LoVo (cell line): ENCODE results near the gene LRRC31.

Experiments
- DNase-seq: peaks from one replicate; pipeline ENCODE4 v3.0.0-alpha.2; 2016; ENCODE audit warnings: low spot score

LRRC31 gene

GRCh38 chr3:169863458-169863899, 6.3 kb downstream of the LRRC31 start:
- DNase-seq, result peak; percentile 63

DNA sequence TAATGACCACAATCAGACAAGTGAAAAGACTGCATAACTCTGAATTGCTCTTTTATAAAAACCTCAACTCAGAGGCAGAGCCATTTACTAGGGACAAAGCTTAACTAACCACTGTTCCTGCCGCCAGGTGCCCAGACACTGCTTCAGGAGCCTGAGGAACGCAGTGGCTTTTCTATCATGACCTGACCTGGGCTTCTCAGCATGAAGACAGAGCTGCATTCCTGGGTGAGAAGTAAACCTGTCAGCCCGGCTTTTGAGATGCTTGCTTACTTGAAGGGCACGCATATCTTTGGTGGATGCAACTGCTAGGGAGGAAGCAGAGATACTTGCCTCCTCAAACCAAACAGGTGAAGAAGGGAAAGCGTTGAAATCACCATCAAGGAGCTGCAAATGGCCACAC, 7.9 kb downstream of the LRRC31 start:
- no peak for DNase-seq

- no peak for DNase-seq
Observed at GRCh38 chr3:169857811-169858210, 11.9 kb downstream of the LRRC31 start.

GRCh38 chr3:169855514-169855913, 14.2 kb downstream of the LRRC31 start:
- DNase-seq, result no peak

DNA sequence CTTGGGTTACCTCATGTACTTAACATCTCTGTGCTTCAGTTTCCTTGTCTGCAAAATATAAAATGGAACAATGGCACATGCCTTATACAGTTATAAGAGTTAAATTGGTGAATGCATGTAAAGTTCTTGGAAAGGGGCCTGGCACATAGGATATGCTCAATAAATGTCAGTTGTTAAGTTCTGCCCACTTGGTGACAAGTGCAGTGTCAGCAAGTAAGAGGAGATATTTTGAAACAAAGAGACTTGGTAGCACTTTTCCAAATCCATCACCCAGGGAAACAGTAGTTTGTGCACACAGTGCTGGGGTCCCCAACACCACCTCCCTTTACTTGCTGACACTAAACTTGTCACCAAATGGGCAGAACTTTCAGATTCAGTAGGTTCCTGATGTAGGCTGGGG, 19.1 kb downstream of the LRRC31 start:
- DNase-seq, result no peak

DNA sequence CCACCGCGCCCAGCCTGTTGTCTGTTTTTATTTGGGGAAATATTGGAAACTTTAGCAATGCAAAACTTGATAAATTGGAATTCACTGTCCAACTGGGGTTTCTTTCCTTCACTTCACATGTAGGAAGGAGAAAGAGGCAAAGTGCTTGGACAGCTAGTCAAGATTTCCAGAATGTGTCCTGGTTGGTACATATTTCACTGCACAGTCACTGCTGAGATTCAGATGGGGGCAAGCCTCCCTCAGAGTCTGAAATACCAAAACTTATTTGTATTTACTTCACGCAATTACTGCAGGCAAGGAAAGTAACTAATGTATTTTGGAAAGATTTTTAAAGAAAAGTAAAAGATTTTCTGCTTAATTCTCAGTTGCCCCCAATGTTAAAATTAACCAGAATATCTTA, 21.0 kb downstream of the LRRC31 start:
- DNase-seq, result no peak

DNA sequence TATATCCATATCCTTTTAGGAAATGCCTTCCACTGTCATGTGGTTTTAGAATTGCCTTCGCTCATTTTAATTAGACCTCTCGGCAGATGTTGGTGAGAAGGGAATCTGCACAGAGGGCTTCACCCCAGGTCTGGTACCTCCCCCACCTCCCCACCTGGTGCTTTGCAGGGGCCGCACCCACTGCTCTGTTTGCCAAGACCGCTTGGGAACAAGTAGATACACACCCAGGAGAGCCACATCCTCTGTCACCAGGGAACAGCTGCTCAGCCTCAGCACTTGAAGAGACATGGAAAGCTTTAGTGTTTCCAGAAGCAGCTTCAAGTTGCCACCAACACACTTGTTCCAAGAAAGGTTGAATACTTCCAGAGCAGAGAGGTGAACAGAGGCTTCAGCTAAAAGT, 21.8 kb downstream of the LRRC31 start:
- DNase-seq, result no peak

- no peak for DNase-seq
Observed at GRCh38 chr3:169846458-169847193, 23.1 kb downstream of the LRRC31 start.

GRCh38 chr3:169842960-169843359, 26.8 kb downstream of the LRRC31 start:
- DNase-seq, result no peak

GRCh38 chr3:169841171-169841570, 28.6 kb downstream of the LRRC31 start:
- no peak for DNase-seq

DNA sequence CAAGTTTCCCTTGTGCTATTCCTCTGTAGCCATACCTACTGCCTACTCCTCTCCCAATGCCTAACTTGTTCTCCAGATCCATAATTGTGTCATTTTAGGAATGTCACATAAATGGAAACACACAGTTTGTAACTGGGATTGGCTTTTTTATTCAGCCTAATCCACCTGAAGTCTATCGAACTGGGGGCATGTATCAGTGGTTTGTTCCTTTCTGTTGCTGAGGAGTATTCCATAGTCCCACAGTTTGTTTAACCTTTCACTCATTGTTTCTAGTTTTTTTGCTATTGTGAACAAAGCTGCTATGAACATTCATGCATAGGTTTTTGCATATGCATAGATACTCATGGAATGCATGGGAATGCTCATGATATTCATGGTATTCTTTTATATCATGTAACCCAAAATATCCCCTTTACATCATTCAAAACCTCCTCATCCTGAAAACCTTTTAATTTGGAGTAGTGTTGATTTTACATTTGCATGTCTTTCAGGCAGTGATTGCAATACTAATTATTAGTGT, 31.2 kb downstream of the LRRC31 start:
- DNase-seq, result no peak

DNA sequence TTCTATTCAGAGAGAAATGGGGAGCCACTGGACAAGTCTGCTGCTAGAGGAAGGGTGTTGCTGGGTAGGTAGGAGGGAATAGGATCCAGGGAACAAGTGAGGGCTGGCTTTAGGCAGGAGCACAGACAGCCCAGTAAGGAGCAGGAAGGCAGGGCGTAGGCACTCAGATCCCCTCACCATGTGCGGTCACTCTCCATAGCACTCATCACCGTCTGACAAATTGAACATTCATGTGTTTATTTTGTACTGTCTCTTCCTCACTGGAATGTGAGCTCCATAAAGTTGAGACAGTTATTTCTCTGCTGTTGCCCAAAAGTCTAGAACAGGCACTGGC, 32.8 kb downstream of the LRRC31 start:
- DNase-seq, result no peak

- DNase-seq, result no peak
Observed at GRCh38 chr3:169836078-169836941, 33.4 kb downstream of the LRRC31 start.

DNA sequence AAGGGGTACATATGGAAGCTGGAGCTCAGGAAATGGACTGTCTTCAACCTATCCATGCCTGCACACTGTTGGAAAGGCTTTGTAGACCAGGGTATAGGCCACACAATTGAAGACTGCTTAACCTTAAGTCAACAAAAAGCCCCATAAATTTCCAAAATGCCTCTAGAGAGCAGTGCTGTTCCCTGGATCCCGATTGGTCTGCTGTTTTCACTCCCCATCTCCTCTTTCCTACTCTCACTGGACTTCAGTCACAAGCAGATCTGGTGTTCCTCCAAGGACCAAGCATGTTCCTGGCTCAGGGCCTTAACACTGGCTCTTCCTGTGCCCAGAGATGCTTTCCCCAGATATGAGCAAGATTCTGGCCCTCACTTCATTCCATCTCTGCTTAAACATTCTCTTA, 34.2 kb downstream of the LRRC31 start:
- DNase-seq, result no peak

GRCh38 chr3:169827712-169828111, 42.0 kb downstream of the LRRC31 start:
- no peak for DNase-seq

DNA sequence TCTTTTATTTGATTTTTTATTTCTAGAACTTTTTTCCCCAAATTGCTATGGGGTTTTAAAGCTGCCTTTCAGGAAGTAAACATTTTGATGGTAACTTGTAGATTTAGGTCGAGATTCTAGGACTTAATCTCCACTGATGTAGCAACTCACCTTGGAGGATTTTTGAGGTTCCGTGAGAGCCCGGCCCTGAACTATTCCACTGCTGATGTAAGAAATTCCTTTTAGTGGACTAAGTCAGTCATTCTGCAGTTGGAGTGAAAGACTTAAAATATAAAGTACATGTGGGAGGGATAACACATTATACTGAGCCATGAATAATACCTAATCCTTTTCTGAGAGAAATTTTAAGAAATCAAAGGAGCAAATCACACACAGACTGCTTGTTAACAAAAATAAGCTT, 44.4 kb downstream of the LRRC31 start:
- DNase-seq, result no peak

- DNase-seq, result no peak
Observed at GRCh38 chr3:169822983-169823382, 46.8 kb downstream of the LRRC31 start.

DNA sequence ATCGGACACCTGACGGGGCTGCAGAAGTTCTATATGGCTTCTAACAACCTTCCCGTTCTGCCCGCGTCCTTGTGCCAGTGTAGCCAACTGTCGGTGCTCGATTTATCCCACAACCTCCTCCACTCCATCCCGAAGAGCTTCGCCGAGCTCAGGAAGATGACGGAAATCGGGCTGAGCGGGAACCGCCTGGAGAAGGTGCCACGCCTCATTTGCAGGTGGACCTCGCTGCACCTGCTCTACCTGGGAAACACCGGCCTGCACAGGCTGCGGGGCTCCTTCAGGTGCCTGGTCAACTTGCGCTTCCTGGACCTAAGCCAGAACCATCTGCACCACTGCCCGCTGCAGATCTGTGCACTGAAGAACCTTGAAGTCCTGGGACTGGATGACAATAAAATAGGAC, 47.2 kb downstream of the LRRC31 start:
- DNase-seq, result peak; percentile 38

GRCh38 chr3:169822091-169822490, 47.6 kb downstream of the LRRC31 start:
- DNase-seq, result peak; percentile 31

DNA sequence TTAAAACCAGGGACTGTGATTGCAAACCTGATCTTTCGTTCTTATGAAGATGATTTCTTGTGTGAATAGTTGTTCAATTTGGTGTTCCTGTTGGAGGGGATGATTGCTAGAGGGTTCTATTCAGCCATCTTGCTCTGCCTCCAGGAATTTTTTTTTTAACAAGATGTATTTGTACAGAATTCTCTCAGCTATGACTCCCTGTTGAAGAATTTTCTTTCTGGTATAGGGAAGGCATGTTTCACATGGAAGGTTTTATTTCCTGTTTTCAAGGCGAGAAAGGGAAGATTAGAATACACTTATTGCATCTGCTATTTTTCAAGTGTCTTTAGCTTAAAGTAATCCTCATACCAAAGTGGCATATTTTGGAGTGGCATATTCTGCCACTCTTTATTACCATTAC, 51.4 kb downstream of the LRRC31 start:
- DNase-seq, result no peak

DNA sequence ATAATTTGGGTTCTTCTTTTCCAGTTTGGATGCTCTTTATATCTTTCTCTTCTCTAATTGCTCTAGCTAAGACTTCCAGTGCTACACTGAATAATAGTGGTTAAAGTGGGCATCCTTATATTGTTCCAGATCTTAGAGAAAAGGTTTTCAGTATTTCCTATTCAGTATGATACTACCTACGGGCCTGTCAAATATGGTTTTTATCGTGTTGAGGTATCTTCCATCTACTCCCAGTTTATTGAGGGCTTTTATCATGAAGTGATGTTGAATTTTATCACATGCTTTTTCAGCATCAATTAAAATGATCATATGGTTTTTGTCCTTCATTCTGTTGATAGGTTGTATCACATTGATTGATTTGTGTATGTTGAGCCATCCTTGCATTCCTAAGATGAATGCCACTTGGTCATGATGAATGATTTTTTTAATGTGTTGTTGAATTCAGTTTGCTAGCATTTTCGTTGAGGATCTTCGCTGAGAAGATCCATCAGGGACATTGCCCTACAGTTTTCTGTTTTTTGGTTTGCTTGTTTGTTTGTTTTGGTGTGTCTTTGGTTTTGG, 54.1 kb downstream of the LRRC31 start:
- DNase-seq, result no peak

- peak; percentile 17 for DNase-seq
Observed at GRCh38 chr3:169813757-169814517, 55.8 kb downstream of the LRRC31 start.
